HCT116 (cell line): ENCODE results near the gene CCNL2. TPM values are rescaled to one million over a fixed set of nuclear protein-coding genes. Genes with fewer than 3 reads are reported as not detected.
"Not testable (repeated sequence)": the region's sequence is repeated elsewhere in the genome, so short reads cannot be mapped to it uniquely, and the experiment has no call there.

Source experiments
- ATAC-seq: fragments of 200-7000 bp; cut with Tn5 transposase; 2 replicates; pipeline ENCODE4 v1.9.1; 2020; ENCODE audit warnings: mild to moderate bottlenecking, moderate library complexity
- BruUV-seq: library from RNA; stranded (reverse); fragments of 400-500 nt; replicated peaks from 2 replicates; lab custom pipeline; 2021; lab: Mats Ljungman, UMichigan
- CTCF ChIA-PET: fragments of 300-600 bp; sonication (Branson Sonifier 250); formaldehyde crosslinking; loops from one replicate; lab custom pipeline; 2021; ENCODE audit warnings: antibody characterized with exemption; lab: Charles Lee
- POLR2A ChIA-PET: fragments of 300-600, 350-600 bp; sonication (Branson Sonifier 250); formaldehyde crosslinking; loops from one replicate; lab custom pipeline; 2021; ENCODE audit warnings: antibody characterized with exemption; lab: Charles Lee
- RAD21 ChIA-PET, 2 experiments: fragments of 300-600 bp; sonication (Branson Sonifier 250); formaldehyde crosslinking; loops; one replicate each; lab custom pipeline; 2023; ENCODE audit warnings: low total read pairs in 2 of 2; ENCODE audit not compliant: uncharacterized antibody in 2 of 2, unreplicated experiment in 2 of 2, low non-redundant PET in 1 of 2; lab: Charles Lee
- DNase-seq: peaks from one replicate; pipeline ENCODE4 v3.0.0-alpha.2; 2010; ENCODE audit warnings: low read depth, low spot score
- H2AFZ ChIP-seq: fragments of 200-600 bp; shearing (Covaris generic), sonication (generic); 2 replicates; pipeline ENCODE4 v1.6.1; 2017; ENCODE audit warnings: low read depth, mixed run types, mixed read lengths, antibody characterized with exemption, low read length; ENCODE audit not compliant: poor library complexity, severe bottlenecking
- H3K27ac ChIP-seq: 2 replicates; pipeline ENCODE4 v1.5.1; 2012; ENCODE audit warnings: low read depth, low read length
- H3K27me3 ChIP-seq: fragments of 200-600 bp; sonication (generic); 2 replicates; pipeline ENCODE4 v1.6.1; 2016; ENCODE audit warnings: mixed run types, low read length, mixed read lengths; ENCODE audit not compliant: insufficient read depth
- H3K36me3 ChIP-seq, 2 experiments: fragments of 200-500 bp in 1 of 2; fragments of 200-600 bp in 1 of 2; sonication (Bioruptor generic) in 1 of 2; sonication (generic) in 1 of 2; 2 replicates each; pipeline versions ENCODE4 v1.5.1 to v1.6.1; 2014 to 2016; ENCODE audit warnings: low read length in 2 of 2, inconsistent platforms in 1 of 2, mixed read lengths in 1 of 2, mixed run types in 1 of 2; ENCODE audit not compliant: insufficient read depth in 2 of 2, control insufficient read depth in 1 of 2
- H3K4me1 ChIP-seq, 2 experiments: fragments of 200-600 bp in 1 of 2; sonication (generic) in 1 of 2; 2 replicates each; pipeline versions ENCODE4 v1.5.1 to v1.6.1; 2012 to 2017; ENCODE audit warnings: low read length in 2 of 2, inconsistent platforms in 1 of 2, mild to moderate bottlenecking in 1 of 2, mixed read lengths in 1 of 2, mixed run types in 1 of 2, moderate library complexity in 1 of 2; ENCODE audit not compliant: insufficient read depth in 2 of 2, control insufficient read depth in 1 of 2
- H3K4me2 ChIP-seq: fragments of 200-600 bp; sonication (generic); 2 replicates; pipeline ENCODE4 v1.6.1; 2017; ENCODE audit warnings: mixed run types, low read length, mixed read lengths
- H3K4me3 ChIP-seq, 2 experiments: fragments of 200-600 bp in 1 of 2; sonication (generic) in 1 of 2; replicated peaks in 1 of 2; 2 replicates each; pipeline ENCODE4 v1.5.1; 2011 to 2016; ENCODE audit warnings: low read length in 2 of 2, control low read depth in 1 of 2, low read depth in 1 of 2, mild to moderate bottlenecking in 1 of 2, mixed read lengths in 1 of 2, mixed run types in 1 of 2
- H3K79me2 ChIP-seq: fragments of 200-600 bp; sonication (generic); 2 replicates; pipeline ENCODE4 v1.6.1; 2017; ENCODE audit warnings: mild to moderate bottlenecking, mixed run types, low read length, moderate library complexity, mixed read lengths; ENCODE audit not compliant: insufficient read depth
- H3K9ac ChIP-seq: fragments of 200-600 bp; sonication (generic); 2 replicates; pipeline ENCODE4 v1.6.1; 2016; ENCODE audit warnings: low read length, mixed read lengths
- H3K9me2 ChIP-seq: fragments of 200-600 bp; sonication (generic), shearing (Covaris generic); 2 replicates; pipeline ENCODE4 v1.6.1; 2017; ENCODE audit warnings: mixed run types, mild to moderate bottlenecking, moderate library complexity; ENCODE audit not compliant: insufficient read depth
- H3K9me3 ChIP-seq, 2 experiments: fragments of 200-500 bp in 1 of 2; fragments of 200-600 bp in 1 of 2; sonication (Bioruptor generic) in 1 of 2; sonication (generic) in 1 of 2; 2 replicates each; pipeline ENCODE4 v1.6.1; 2014 to 2017; ENCODE audit warnings: low read length in 2 of 2, mixed read lengths in 2 of 2, inconsistent platforms in 1 of 2, low read depth in 1 of 2, mild to moderate bottlenecking in 1 of 2, mixed run types in 1 of 2, moderate library complexity in 1 of 2; ENCODE audit not compliant: control insufficient read depth in 1 of 2, insufficient read depth in 1 of 2
- H4K20me1 ChIP-seq: fragments of 200-600 bp; sonication (generic), shearing (Covaris generic); 2 replicates; pipeline ENCODE4 v1.6.1; 2017; ENCODE audit warnings: mixed run types, mild to moderate bottlenecking, moderate library complexity; ENCODE audit not compliant: insufficient read depth
- CBX3 ChIP-seq: IDR thresholded peaks from 2 replicates; pipeline ENCODE4 v1.6.1; 2012; ENCODE audit warnings: low read depth
- CEBPB ChIP-seq: IDR thresholded peaks from 2 replicates; pipeline ENCODE4 v1.6.1; 2012; ENCODE audit warnings: low read depth
- CTCF ChIP-seq, 3 experiments: fragments of 200-600 bp in 1 of 3; sonication (generic) in 1 of 3; IDR thresholded peaks in 2 of 3; conservative IDR thresholded peaks in 1 of 3; 2 replicates each; pipeline ENCODE4 v1.5.1; 2012 to 2017; ENCODE audit warnings: low read depth in 2 of 3, low read length in 2 of 3, antibody characterized with exemption in 1 of 3, borderline replicate concordance in 1 of 3, control low read depth in 1 of 3, mild to moderate bottlenecking in 1 of 3, mixed read lengths in 1 of 3, mixed run types in 1 of 3, moderate library complexity in 1 of 3; ENCODE audit not compliant: insufficient read depth in 1 of 3
- EGR1 ChIP-seq: IDR thresholded peaks from 2 replicates; pipeline ENCODE4 v1.6.1; 2012; ENCODE audit warnings: low read depth
- ELF1 ChIP-seq: IDR thresholded peaks from 2 replicates; pipeline ENCODE4 v1.6.1; 2012; ENCODE audit warnings: low read depth, borderline replicate concordance
- EZH2phosphoT487 ChIP-seq: fragments of 200-600 bp; IDR thresholded peaks from 2 replicates; pipeline ENCODE4 v1.6.1; 2018; ENCODE audit warnings: antibody characterized with exemption, borderline replicate concordance
- FOSL1 ChIP-seq: IDR thresholded peaks from 2 replicates; pipeline ENCODE4 v1.6.1; 2012; ENCODE audit warnings: low read depth
- JUND ChIP-seq: IDR thresholded peaks from 2 replicates; pipeline ENCODE4 v1.6.1; 2012
- REST ChIP-seq: IDR thresholded peaks from 2 replicates; pipeline ENCODE4 v1.6.1; 2012; ENCODE audit warnings: low read depth
- SIN3A ChIP-seq: IDR thresholded peaks from 2 replicates; pipeline ENCODE4 v1.6.1; 2012; ENCODE audit warnings: low read depth
- SP1 ChIP-seq: IDR thresholded peaks from 2 replicates; pipeline ENCODE4 v1.6.1; 2012; ENCODE audit warnings: low read depth
- TCF7L2 ChIP-seq: IDR thresholded peaks from 2 replicates; pipeline ENCODE4 v1.7.0; 2011; ENCODE audit warnings: borderline replicate concordance, inconsistent platforms; ENCODE audit not compliant: insufficient read depth, insufficient read length; ENCODE audit errors: extremely low read depth
- ZFX ChIP-seq: fragments of 450-650 bp; IDR thresholded peaks from 2 replicates; pipeline ENCODE4 v1.6.1; 2017
- ZNF274 ChIP-seq: fragments of 200-500 bp; sonication (Bioruptor generic); IDR thresholded peaks from 2 replicates; pipeline ENCODE4 v1.6.1; 2014; ENCODE audit warnings: mild to moderate bottlenecking, low read depth, low read length, inconsistent platforms
- intact Hi-C: fragments of 100-400 bp; cut with micrococcal nuclease; formaldehyde crosslinking; loops from 2 replicates; pipeline ENCODE4 v1.10.0; 2022
- total RNA-seq: library from RNA; stranded (reverse); gene quantifications from one replicate; pipeline ENCODE4 v1.2.1, GENCODE V29; 2021; ENCODE audit not compliant: unreplicated experiment
- TF ChIP-seq, protein P1 (sequence below): IDR thresholded peaks from 2 replicates; pipeline ENCODE4 v1.6.1; 2012

CCNL2 gene
- total RNA-seq, 1 experiment from 2014 or later = 173 TPM

DNA sequence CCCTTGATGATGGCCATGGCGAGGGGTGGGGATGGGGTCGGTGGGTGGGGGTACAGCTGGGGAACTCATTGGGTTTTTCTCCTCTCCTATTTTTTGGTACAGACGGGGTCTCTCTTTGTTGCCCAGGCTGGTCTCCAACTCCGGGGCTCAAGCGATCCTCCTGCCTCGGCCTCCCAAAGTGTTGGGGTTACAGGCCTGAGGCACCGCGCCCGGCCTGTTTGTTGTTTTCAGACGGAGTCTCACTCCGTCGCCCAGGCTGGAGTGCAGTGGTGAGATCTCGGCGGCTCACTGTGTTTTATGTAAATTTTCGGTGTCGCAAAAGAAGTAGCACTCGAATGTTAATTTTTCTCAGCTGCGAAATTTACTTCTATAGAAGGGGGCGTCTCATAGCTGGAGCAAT is 47.5 kb upstream of the CCNL2 start:
- BruUV-seq, H2AFZ ChIP-seq, CTCF ChIA-PET, intact Hi-C loops, RAD21 ChIA-PET, H3K36me3 ChIP-seq, ATAC-seq, H3K79me2 ChIP-seq, H3K27me3 ChIP-seq, H3K9me2 ChIP-seq, H3K9me3 ChIP-seq, H3K27ac ChIP-seq, POLR2A ChIA-PET, H3K9ac ChIP-seq, H3K4me1 ChIP-seq, H3K4me2 ChIP-seq, H4K20me1 ChIP-seq, H3K4me3 ChIP-seq, DNase-seq: not testable (repeated sequence)

- Histone ChIP-seq H3K4me3 (no peak overlapping the region), H3K9ac (no peak overlapping the region), H3K9me2 (no peaks in the 10 kb centered on the region), H3K79me2 (peaks cover 10% of the 10 kb centered on the region; the same call in 1 of the 2 replicates), H3K4me2 (no peak overlapping the region), H3K36me3 (no peaks in the 10 kb centered on the region), H4K20me1 (no peaks in the 10 kb centered on the region), H3K27ac (no peak overlapping the region; the same call in 1 of the 2 replicates), H3K27me3 (no peaks in the 10 kb centered on the region), H3K9me3 (no peaks in the 10 kb centered on the region), H3K4me1 (peaks cover 14 to 17% of the 10 kb centered on the region in 2 experiments), H2AFZ (no peak overlapping the region)
- DNase-seq (no peak), ATAC-seq (no peak)
- intact Hi-C loops = no loop called here
- ChIA-PET RAD21 (no interaction called here), POLR2A (no interaction called here), CTCF (interaction anchor here (1.1 to 2.9 kb wide), 5 partner anchors 13 to 69 kb away, joined by 3 to 10 read pairs (median 4); partner anchors contain the start of gene CCNL2)
- BruUV-seq = no TSS peak
- no peak for TF ChIP-seq FOSL1
- TF ChIP-seq, protein P1, sequence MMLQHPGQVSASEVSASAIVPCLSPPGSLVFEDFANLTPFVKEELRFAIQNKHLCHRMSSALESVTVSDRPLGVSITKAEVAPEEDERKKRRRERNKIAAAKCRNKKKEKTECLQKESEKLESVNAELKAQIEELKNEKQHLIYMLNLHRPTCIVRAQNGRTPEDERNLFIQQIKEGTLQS = no peak
- no peak for TF ChIP-seq SP1
- no peak for TF ChIP-seq TCF7L2
- TF ChIP-seq REST = no peak
- TF ChIP-seq ELF1 = no peak
- TF ChIP-seq ZFX = no peak
- TF ChIP-seq CEBPB = no peak
- no peak for TF ChIP-seq SIN3A
- no peak for TF ChIP-seq JUND
- no peak for TF ChIP-seq EGR1
- no peak for TF ChIP-seq ZNF274
- no peak for TF ChIP-seq EZH2phosphoT487
- no peak for TF ChIP-seq CBX3
- TF ChIP-seq CTCF (IDR thresholded peaks at IDR 0.05 in 2 of 3, conservative IDR thresholded peaks at IDR 0.05 in 1 of 3; ENCODE audit: borderline replicate concordance in 1 of 3, insufficient read depth in 1 of 3, low read depth in 2 of 3, low read length in 2 of 3) = no peak
Measured at GRCh38 chr1:1442069-1442770, 43.1 kb upstream of the CCNL2 start.
